Endodermal cell (in vitro differentiated cells): ENCODE results near the gene BEAN1. TPM values are rescaled to one million over a fixed set of nuclear protein-coding genes. Genes with fewer than 3 reads are reported as not detected.

Experiments used
- DNase-seq: peaks from one replicate; pipeline ENCODE4 v3.0.0-alpha.2; 2017
- H3K27ac ChIP-seq: 2 replicates; pipeline ENCODE4 v1.5.1; 2013; ENCODE audit warnings: mild to moderate bottlenecking, low read depth, low read length, moderate library complexity
- H3K27me3 ChIP-seq: 2 replicates; pipeline ENCODE4 v1.6.1; 2013; ENCODE audit warnings: mild to moderate bottlenecking, low read length, moderate library complexity; ENCODE audit not compliant: insufficient read depth, control insufficient read depth, poor library complexity, severe bottlenecking
- H3K36me3 ChIP-seq: 2 replicates; pipeline ENCODE4 v1.7.0; 2013; ENCODE audit warnings: mild to moderate bottlenecking, low read length, moderate library complexity; ENCODE audit not compliant: control insufficient read depth, insufficient read depth
- H3K4me1 ChIP-seq: one replicate; pipeline ENCODE4 v1.7.0; 2013; ENCODE audit warnings: low read length; ENCODE audit not compliant: control insufficient read depth, insufficient read depth
- H3K4me3 ChIP-seq: 2 replicates; pipeline ENCODE4 v1.5.1; 2013; ENCODE audit warnings: mild to moderate bottlenecking, low read length, moderate library complexity
- H3K9ac ChIP-seq: 2 replicates; pipeline ENCODE4 v1.6.1; 2013; ENCODE audit warnings: mild to moderate bottlenecking, low read length, moderate library complexity; ENCODE audit not compliant: poor library complexity, severe bottlenecking; ENCODE audit errors: extremely low read depth
- H3K9me3 ChIP-seq: 2 replicates; pipeline ENCODE4 v1.6.1; 2013; ENCODE audit warnings: mild to moderate bottlenecking, low read length, moderate library complexity; ENCODE audit not compliant: control insufficient read depth
- H3K27ac Mint-ChIP-seq: 2 replicates; pipeline ENCODE4 v1.8.0; 2020; ENCODE audit warnings: mixed read lengths
- H3K27me3 Mint-ChIP-seq: 2 replicates; pipeline ENCODE4 v1.8.0; 2021; ENCODE audit warnings: mild to moderate bottlenecking, mixed read lengths; ENCODE audit not compliant: insufficient read depth
- H3K36me3 Mint-ChIP-seq: 2 replicates; pipeline ENCODE4 v1.8.0; 2020; ENCODE audit warnings: low read depth, mixed read lengths
- H3K4me1 Mint-ChIP-seq: 2 replicates; pipeline ENCODE4 v1.8.0; 2020; ENCODE audit warnings: mixed read lengths
- H3K4me3 Mint-ChIP-seq: 2 replicates; pipeline ENCODE4 v1.8.0; 2020; ENCODE audit warnings: mild to moderate bottlenecking, moderate library complexity, mixed read lengths
- H3K9me3 Mint-ChIP-seq: 2 replicates; pipeline ENCODE4 v1.8.0; 2020; ENCODE audit warnings: mild to moderate bottlenecking, mixed read lengths
- WGBS, 2 experiments: methylation state at CpG; one replicate each; pipeline versions ENCODE4 v1.1.5 to v1.1.7; 2013; ENCODE audit warnings: missing lambda C conversion rate in 2 of 2, mixed read lengths in 1 of 2; ENCODE audit not compliant: insufficient coverage in 1 of 2, insufficient read length in 1 of 2; 5-methylcytosine and 5-hydroxymethylcytosine counted together
- total RNA-seq, 2 donors: library from RNA; stranded (reverse); fragmentation: NEBNext Ultra II Directional in 1 of 2; extraction: Animal tissue kit (Norgen Biotek cat#: 25700) in 1 of 2; gene quantifications; 2 replicates in 1 of 2; 3 replicates in 1 of 2; pipeline ENCODE4 v1.2.1, GENCODE V29; 2021
- TF ChIP-seq, protein P1 (sequence below): fragments of 200-600 bp; sonication (generic); conservative IDR thresholded peaks from 2 replicates; pipeline ENCODE4 v1.5.0; 2021; ENCODE audit warnings: antibody characterized with exemption, mild to moderate bottlenecking

The BEAN1 gene
- total RNA-seq, 2 donors from 2014 or later, result 0.18 TPM; not detected in 1

DNA sequence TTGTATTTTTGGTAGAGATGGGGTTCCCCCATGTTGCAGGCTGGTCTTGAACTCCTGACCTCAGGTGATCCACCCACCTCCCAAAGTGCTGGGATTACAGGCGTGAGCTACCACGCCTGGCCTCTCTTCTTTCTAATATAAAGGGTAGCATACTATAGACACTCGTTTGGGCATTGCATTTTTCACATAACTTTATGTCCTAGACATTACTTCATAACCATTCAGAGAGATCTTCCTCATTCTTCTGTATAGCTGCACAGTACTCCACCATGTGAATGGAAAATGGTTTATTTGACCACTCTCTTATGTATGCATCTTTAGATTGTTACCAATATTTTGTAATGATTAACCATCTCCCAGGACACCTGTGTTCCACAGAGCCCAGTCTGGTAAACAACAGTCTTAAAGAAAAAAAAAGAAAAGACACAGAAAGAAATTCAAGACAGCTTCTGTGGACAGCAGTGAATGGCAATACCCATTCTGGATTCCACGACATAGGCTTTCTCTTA, 80.7 kb downstream of the BEAN1 start:
- no peaks in the 10 kb centered on the region for H3K27me3 ChIP-seq
- no peak for DNase-seq
- Mint-ChIP-seq H3K4me3 (no peak overlapping the region), H3K4me1 (peaks cover 4% of the 10 kb centered on the region), H3K27me3 (no peaks in the 10 kb centered on the region), H3K36me3 (no peaks in the 10 kb centered on the region), H3K27ac (no peak overlapping the region), H3K9me3 (no peaks in the 10 kb centered on the region)
- TF ChIP-seq, protein P1, sequence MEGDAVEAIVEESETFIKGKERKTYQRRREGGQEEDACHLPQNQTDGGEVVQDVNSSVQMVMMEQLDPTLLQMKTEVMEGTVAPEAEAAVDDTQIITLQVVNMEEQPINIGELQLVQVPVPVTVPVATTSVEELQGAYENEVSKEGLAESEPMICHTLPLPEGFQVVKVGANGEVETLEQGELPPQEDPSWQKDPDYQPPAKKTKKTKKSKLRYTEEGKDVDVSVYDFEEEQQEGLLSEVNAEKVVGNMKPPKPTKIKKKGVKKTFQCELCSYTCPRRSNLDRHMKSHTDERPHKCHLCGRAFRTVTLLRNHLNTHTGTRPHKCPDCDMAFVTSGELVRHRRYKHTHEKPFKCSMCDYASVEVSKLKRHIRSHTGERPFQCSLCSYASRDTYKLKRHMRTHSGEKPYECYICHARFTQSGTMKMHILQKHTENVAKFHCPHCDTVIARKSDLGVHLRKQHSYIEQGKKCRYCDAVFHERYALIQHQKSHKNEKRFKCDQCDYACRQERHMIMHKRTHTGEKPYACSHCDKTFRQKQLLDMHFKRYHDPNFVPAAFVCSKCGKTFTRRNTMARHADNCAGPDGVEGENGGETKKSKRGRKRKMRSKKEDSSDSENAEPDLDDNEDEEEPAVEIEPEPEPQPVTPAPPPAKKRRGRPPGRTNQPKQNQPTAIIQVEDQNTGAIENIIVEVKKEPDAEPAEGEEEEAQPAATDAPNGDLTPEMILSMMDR, result no peak
- 93 to 96% methylated on average over 3 to 4 of the region's 4 CpGs for WGBS, 2 experiments
- H3K4me3 ChIP-seq, result no peak overlapping the region
- H3K27ac ChIP-seq, result peak overlapping the region; percentile 4
- no peak overlapping the region for H3K9ac ChIP-seq
- H3K4me1 ChIP-seq, result no peaks in the 10 kb centered on the region
- H3K36me3 ChIP-seq, result no peaks in the 10 kb centered on the region
- H3K9me3 ChIP-seq, result no peaks in the 10 kb centered on the region

GRCh38 chr16:66508248-66508913, 81.3 kb downstream of the BEAN1 start:
- DNase-seq, result no peak
- Histone ChIP-seq H3K36me3 (no peaks in the 10 kb centered on the region), H3K9ac (no peak overlapping the region), H3K27ac (peak overlapping the region; percentile 4), H3K9me3 (no peaks in the 10 kb centered on the region), H3K4me3 (no peak overlapping the region), H3K4me1 (no peaks in the 10 kb centered on the region), H3K27me3 (no peaks in the 10 kb centered on the region)
- TF ChIP-seq, protein P1, result no peak
- no peak overlapping the region for H3K27ac Mint-ChIP-seq
- H3K4me3 Mint-ChIP-seq, result no peak overlapping the region
- peaks cover 4% of the 10 kb centered on the region for H3K4me1 Mint-ChIP-seq
- H3K36me3 Mint-ChIP-seq, result peaks cover 3% of the 10 kb centered on the region
- H3K27me3 Mint-ChIP-seq, result no peaks in the 10 kb centered on the region
- H3K9me3 Mint-ChIP-seq, result no peaks in the 10 kb centered on the region
- 88 to 93% methylated on average over 6 to 7 of the region's 7 CpGs for WGBS, 2 experiments

DNA sequence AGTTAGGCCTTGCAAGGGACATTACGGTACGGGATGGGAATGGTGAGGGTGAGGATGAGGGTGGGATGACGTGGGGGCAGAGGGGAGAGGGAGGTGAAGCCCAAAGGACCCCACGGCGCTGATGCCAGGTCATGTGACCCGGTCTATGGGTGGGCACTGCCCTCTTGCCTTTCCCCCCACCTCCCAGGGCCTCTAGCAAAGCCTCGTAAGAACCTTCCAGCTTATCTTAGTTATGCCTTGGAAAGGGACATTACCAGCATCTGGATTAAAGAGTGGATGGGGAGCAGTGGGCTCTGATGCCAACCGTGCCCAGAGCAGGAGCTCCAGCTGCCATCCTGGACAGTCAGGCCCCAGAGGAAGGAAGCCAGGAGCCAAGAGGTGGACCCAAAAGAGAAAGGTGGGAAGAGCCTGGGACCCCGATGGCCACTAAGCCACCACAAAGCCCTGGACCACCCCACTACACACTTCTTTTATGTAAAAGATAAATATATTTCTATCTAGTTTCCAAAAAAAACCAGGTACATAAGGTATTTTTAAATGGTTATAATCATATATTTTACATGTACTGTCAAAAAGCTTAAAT, 81.9 kb downstream of the BEAN1 start:
- DNase-seq, result no peak
- H3K4me1 ChIP-seq, result no peaks in the 10 kb centered on the region
- H3K27me3 Mint-ChIP-seq, result no peaks in the 10 kb centered on the region
- peaks cover 4% of the 10 kb centered on the region for H3K4me1 Mint-ChIP-seq
- H3K4me3 Mint-ChIP-seq, result no peak overlapping the region
- no peak overlapping the region for H3K9ac ChIP-seq
- H3K9me3 ChIP-seq, result no peaks in the 10 kb centered on the region
- no peaks in the 10 kb centered on the region for H3K36me3 ChIP-seq
- peaks cover 1% of the 10 kb centered on the region for H3K9me3 Mint-ChIP-seq
- TF ChIP-seq, protein P1, result no peak
- 90 to 100% methylated on average over 5 to 8 of the region's 9 CpGs for WGBS, 2 experiments
- peaks cover 6% of the 10 kb centered on the region for H3K36me3 Mint-ChIP-seq
- H3K27ac ChIP-seq, result no peak overlapping the region
- no peak overlapping the region for H3K27ac Mint-ChIP-seq
- no peaks in the 10 kb centered on the region for H3K27me3 ChIP-seq
- H3K4me3 ChIP-seq, result no peak overlapping the region
